WTC11 (cell line): ENCODE data around the gene CLASP2.

ENCODE experiments used
- CTCF ChIP-seq: fragments of 200-600 bp; IDR thresholded peaks from 2 replicates; pipeline ENCODE4 v1.8.0; 2022; ENCODE audit warnings: antibody characterized with exemption
- GRHL2 ChIP-seq: fragments of 250-450 bp; sonication (Bioruptor Pico); IDR thresholded peaks from 2 replicates; pipeline ENCODE4 v1.8.0; 2022; ENCODE audit warnings: mild to moderate bottlenecking, moderate library complexity; ENCODE audit not compliant: insufficient replicate concordance, severe bottlenecking
- MAX ChIP-seq: sonication (generic); formaldehyde crosslinking; IDR thresholded peaks from 2 replicates; pipeline ENCODE4 v1.8.0; 2022; ENCODE audit warnings: mild to moderate bottlenecking, missing genetic modification reagents
- STAT6 ChIP-seq: sonication (generic); formaldehyde crosslinking; conservative IDR thresholded peaks from 2 replicates; pipeline ENCODE4 v1.8.1; 2023; ENCODE audit warnings: mild to moderate bottlenecking, low read depth, missing genetic modification reagents, moderate library complexity
- USF1 ChIP-seq: sonication (generic); formaldehyde crosslinking; IDR thresholded peaks from 2 replicates; pipeline ENCODE4 v1.8.0; 2022; ENCODE audit warnings: mild to moderate bottlenecking, missing genetic modification reagents

- TF ChIP-seq GRHL2 (CRISPR knock-in tag) = no peak
- TF ChIP-seq MAX (CRISPR knock-in tag) = no peak
- TF ChIP-seq STAT6 (CRISPR knock-in tag) = no peak
- TF ChIP-seq USF1 (CRISPR knock-in tag) = no peak
- TF ChIP-seq CTCF = no peak
Observed at GRCh38 chr3:33749546-33750210, 31.6 kb upstream of the CLASP2 start.
